B cell (primary cell): ENCODE results near the gene PLCB1.

ENCODE experiments used
- EZH2 ChIP-seq: IDR thresholded peaks from 2 replicates; pipeline ENCODE4 v1.6.1; 2012; ENCODE audit warnings: borderline replicate concordance, low read depth, mild to moderate bottlenecking, moderate library complexity, low read length; ENCODE audit not compliant: insufficient read depth, poor library complexity, severe bottlenecking
- TF ChIP-seq, protein P1 (sequence below): fragments of 200-600 bp; IDR thresholded peaks from one replicate; pipeline ENCODE4 v1.8.0; 2022; ENCODE audit warnings: antibody characterized with exemption, mild to moderate bottlenecking

DNA sequence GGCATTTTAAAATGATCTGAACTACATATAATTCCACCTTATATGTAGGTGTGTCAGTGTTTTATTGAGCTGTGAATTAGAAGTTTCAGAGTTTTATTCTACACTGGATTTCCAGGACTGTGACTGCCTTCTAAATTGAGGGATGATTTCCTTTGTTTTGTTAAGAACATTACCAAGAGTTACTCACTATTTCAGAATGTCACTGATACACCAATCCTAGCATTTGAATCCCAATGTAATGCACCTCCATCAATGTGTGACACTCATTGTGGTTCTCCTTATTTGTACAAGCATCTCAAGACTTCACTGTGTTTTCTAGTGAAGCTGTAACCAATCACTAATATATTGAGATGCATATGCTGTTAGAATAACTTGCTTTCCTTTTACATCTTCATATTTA lies 86.8 kb downstream of the PLCB1 start:
- TF ChIP-seq EZH2, result no peak
- TF ChIP-seq, protein P1, sequence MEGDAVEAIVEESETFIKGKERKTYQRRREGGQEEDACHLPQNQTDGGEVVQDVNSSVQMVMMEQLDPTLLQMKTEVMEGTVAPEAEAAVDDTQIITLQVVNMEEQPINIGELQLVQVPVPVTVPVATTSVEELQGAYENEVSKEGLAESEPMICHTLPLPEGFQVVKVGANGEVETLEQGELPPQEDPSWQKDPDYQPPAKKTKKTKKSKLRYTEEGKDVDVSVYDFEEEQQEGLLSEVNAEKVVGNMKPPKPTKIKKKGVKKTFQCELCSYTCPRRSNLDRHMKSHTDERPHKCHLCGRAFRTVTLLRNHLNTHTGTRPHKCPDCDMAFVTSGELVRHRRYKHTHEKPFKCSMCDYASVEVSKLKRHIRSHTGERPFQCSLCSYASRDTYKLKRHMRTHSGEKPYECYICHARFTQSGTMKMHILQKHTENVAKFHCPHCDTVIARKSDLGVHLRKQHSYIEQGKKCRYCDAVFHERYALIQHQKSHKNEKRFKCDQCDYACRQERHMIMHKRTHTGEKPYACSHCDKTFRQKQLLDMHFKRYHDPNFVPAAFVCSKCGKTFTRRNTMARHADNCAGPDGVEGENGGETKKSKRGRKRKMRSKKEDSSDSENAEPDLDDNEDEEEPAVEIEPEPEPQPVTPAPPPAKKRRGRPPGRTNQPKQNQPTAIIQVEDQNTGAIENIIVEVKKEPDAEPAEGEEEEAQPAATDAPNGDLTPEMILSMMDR, result no peak
